Muscle of back (tissue), 11 donors: ENCODE data around the gene EPHX1. TPM values are rescaled to one million over a fixed set of nuclear protein-coding genes. Genes with fewer than 3 reads are reported as not detected.

Source experiments
- DNase-seq, 3 donors: peaks; one replicate each; pipeline versions ENCODE4 v3.0.0 to v3.0.0-alpha.2; 2013
- polyA plus RNA-seq, 10 donors: library from polyadenylated mRNA; unstranded; fragments of 120-200 nt; gene quantifications; one replicate each; pipeline ENCODE4 v1.2.1, GENCODE V29; 2013; ENCODE audit not compliant: insufficient read length in 10 of 10

The EPHX1 gene
- polyA plus RNA-seq, 10 donors: 27.8 to 43.3 (median 32.3) TPM

DNA sequence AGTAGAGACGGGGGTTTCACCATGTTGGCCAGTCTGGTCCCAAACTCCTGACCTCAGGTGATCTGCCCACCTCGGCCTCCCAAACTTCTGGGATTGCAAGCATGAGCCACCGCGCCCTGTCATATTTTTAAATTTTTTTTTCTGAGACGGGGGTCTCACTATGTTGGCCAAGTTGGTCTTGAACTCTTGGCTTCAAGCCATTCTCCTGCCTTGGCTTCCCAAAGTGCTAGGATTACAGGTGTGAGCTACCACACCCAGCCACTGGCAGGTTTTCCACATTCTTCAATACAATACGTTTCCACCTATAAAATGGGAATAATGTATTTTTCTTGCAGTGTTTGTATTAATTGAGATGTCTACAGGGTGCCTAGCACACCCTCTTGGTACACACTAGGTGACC lies 82.4 kb downstream of the EPHX1 start:
- no peak for DNase-seq

Other genes with a start within 250 kb of the EPHX1 start
- 100 to 1,000 TPM; 115 to 167 (median 133) TPM for gene ENAH, start 157.0 kb upstream of the EPHX1 start, polyA plus RNA-seq
- gene SRP9, start 32.3 kb upstream of the EPHX1 start, polyA plus RNA-seq: 100 to 1,000 TPM; 180 to 250 (median 213) TPM
- 10 to 100 TPM; 15.6 to 41.8 (median 22.4) TPM for gene TMEM63A, start 72.3 kb downstream of the EPHX1 start, polyA plus RNA-seq
- under 1 TPM in 8 of 10 donors, not detected in 2; 0.18 to 0.48 (median 0.31) TPM for gene LEFTY1, start 79.0 kb downstream of the EPHX1 start, polyA plus RNA-seq
- gene PYCR2, start 114.1 kb downstream of the EPHX1 start, polyA plus RNA-seq: 10 to 100 TPM; 26.9 to 37.7 (median 32.3) TPM
- 1 to 10 TPM; 2.1 to 6.7 (median 3.6) TPM for gene LEFTY2, start 131.1 kb downstream of the EPHX1 start, polyA plus RNA-seq
- 10 to 100 TPM; 11.7 to 17.4 (median 14.8) TPM for gene SDE2, start 189.2 kb downstream of the EPHX1 start, polyA plus RNA-seq